ENCODE data around the gene HIPK2.

HIPK2 gene

DNA sequence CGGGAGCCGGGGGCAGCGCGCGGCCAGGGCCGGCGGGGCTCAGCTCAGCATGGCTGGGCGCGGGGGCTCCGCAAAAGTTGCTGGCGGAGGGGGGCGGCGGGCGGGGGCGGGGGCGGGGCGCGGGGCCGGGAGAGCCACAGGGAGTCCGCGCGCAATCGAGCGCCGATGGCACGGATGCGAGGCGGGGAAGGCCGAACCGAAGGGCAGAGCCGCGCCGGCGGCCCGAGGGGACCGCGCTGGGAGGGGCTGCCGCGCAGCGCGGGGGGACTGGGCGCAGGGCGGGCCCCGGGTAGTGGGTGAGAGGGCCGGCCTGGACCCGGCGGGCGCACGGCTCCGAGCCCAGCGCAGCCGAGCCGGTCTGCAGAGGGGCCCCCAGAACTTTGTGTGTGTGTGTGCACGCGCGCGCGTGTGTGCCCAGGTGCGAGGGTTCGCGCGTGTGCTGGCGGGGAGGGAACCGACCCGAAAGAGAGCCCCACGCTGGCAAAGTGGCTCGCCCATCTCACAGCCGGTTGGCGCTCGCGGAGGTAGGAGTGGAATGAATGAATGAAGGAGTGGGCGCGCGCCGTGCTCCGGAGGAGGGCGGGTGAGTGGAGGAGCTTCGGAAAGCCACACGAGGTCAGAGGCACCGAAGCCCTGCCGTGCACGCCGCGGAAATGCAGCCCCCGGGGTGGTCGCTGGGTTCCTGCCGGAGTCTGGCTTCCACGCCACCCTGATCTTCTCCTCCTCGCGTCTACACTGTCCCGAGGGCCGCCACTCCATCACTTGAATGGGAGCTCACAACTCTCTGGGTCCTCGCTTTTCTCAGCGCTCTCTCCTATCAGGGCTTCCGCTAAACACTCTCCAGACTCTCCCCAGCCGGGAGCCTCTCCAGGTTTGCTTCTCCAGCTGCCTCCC lies at the start of gene HIPK2:
Gene HIPK2 (minus strand): TSS at position 51 of the 894 bp plus-strand sequence. CDS start 375 bp downstream, outside the sequence.
- DNase-seq = no peak

- DNase-seq = no peak
Measured at GRCh38 chr7:139827042-139827441, 49.2 kb upstream of the HIPK2 start.

DNA sequence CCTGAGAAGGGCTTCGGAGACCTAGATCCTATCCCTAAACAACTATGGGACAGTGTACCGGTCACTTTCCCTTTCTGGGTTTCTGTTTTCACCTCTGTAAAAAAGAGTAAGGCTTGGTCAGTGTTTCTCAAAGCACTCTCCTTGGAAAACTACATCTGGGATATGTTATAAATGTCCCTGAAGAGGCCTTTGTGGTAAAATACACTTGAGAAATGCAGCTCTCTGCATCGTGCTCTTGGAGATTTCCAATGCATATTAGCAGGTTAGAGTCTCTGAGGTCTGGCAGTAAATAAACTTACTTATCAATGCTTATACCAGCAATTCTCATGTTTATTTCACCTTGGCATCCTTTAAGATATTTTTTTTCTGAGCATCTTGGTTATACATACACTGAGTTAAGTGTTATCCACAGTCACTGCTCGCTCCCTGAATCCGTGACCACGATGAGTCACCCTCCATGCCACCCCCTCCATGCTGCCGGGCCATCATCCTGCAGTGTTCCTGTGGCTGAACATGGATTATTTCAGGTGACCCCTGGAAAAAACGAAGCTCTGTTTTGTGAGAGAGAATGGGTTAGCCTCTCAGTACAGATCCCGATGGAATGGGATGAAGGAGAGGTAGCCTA lies 48.0 kb upstream of the HIPK2 start:
- no peak for DNase-seq

- no peak for DNase-seq
Measured at GRCh38 chr7:139823959-139824521, 46.2 kb upstream of the HIPK2 start.

DNA sequence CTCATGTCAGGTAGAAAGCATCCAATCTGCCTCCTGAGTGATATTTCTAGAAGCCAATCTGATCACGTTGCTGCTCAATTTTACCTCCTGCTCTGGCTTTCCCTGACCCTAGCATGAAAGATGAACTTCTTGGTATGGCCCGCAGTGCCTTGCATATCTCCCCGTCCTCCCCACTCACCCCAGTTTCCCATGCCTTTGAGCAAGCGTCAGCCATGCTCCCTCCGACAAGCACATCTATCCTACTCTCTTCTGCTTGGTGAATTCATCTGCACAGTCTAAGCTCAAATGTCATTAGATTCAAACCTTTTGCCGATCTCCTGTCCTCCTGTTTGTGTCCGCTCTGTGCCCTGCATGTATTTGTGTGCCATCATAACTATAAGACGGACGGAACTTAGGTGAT lies 45.1 kb upstream of the HIPK2 start:
- no peak for DNase-seq

- DNase-seq = no peak
Measured at GRCh38 chr7:139821349-139822105, 43.7 kb upstream of the HIPK2 start.

DNA sequence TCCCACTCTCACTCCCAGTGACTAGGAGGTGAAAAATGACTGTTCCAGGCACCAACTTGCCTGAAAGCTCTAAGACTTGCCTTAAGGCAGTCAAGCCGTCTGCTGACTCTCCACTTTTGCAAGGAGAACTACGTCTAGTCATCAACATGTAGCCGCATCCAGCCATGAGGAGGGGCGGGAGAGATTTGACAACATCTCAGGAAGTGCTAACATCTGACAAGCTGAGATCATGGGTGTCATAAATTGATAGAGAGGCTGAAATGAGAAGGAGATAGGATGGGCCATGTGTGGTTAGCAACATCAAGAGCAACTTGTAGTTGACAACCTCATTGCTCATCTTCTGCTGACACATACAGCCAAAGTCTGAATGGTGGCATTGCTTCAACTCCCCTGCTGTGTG lies 42.3 kb upstream of the HIPK2 start:
- no peak for DNase-seq

GRCh38 chr7:139817249-139817648 lies 39.5 kb upstream of the HIPK2 start:
- no peak for DNase-seq

DNA sequence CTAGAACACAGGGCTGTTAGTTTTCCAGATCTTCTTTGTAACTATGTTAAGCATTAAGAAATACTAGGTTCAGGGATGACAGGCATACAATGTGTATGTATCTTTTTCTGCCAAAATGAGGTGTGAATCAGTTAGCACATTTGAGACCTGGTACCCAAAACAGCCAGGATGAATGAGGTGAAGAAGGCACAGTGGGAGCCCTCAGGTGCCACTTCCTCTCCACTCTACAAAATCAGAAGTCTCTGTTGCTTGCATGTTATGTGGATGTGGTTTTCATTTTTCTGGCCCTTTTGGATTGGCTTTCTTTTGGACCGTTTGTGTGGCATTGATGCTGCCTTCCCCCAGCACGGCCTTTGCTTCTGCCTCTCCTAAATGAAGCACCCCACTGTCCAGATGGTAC lies 35.9 kb upstream of the HIPK2 start:
- no peak for DNase-seq

DNA sequence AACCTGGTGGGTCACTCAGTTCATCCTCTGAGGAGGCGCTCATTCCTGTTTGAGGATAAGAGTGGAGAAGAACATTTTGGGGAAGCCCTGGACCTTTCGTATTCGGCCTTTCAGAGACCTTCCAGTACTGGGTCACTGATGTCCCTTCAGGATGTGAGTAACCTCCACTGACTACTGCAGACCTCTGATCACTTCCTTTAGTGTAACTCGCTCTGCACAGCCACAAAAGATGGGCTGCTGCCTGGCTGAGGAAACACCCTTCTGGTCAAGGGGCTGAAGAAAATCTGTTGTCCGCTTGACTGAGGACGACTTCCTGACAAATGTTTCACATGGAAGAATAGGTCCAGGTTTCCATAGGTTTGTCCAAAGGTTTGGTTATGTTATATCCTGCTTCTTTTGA lies 35.4 kb upstream of the HIPK2 start:
- DNase-seq = no peak

DNA sequence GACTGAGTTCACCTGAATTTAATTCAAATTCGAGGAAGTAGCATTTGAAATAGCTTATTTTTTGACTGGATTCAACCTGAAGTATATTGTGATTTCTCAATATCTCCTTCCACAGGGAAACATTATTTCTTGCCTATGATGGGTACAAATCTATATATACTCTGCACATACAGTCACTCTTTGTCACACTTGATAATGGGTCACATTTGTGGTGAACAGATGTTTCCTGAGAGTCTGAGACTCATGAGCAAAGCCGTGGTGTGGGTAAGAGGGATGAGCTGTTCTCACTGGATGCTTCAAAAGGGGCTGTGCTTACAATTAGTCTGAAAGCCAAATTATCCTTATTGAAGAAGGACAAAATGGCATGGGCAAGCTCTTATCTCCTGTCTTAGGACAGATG lies 33.3 kb upstream of the HIPK2 start:
- no peak for DNase-seq

- DNase-seq = no peak
Measured at GRCh38 chr7:139808846-139809442, 31.1 kb upstream of the HIPK2 start.

- DNase-seq = peak; percentile 57
Measured at GRCh38 chr7:139808427-139808826, 30.6 kb upstream of the HIPK2 start.

DNA sequence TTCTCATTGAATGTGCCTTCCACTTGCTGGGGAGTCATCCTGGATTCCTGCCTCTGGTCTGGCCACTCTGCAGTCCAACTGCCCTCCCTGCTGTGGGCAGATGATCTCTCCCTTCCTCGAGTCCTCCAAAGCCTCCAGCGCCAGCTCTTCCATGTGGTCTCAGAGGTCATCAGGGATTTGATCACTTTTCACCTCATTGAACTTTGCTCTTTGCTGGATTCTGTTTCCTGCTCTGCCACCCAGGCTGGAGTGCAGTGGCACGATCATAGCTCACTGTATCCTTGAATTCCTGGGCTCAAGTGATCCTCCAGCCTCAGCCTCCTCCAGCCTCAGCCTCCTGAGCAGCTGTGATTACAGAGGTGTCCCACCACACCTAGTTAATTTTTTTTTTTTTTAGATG lies 29.2 kb upstream of the HIPK2 start:
- DNase-seq = no peak

DNA sequence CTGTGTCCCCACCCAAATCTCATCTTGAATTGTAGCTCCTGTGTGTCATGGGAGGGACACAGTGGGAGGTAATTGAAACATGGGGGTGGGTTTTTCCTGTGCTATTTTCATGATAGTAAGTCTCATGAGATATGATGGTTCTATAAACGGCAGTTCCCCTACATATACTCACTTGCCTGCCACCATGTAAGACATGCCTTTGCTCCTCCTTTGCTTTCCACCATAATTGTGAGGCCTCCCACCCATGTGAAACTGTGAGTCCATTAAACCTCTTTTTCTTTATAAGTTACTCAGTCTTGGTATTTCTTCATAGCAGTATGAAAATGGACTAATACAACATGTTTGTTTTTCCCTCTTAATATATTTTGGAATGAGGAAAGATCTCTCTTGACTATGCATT lies 26.8 kb upstream of the HIPK2 start:
- DNase-seq = no peak

GRCh38 chr7:139799586-139799985 lies 21.8 kb upstream of the HIPK2 start:
- DNase-seq = no peak

- no peak for DNase-seq
Measured at GRCh38 chr7:139798892-139799291, 21.1 kb upstream of the HIPK2 start.

- no peak for DNase-seq
Measured at GRCh38 chr7:139798221-139798620, 20.4 kb upstream of the HIPK2 start.

DNA sequence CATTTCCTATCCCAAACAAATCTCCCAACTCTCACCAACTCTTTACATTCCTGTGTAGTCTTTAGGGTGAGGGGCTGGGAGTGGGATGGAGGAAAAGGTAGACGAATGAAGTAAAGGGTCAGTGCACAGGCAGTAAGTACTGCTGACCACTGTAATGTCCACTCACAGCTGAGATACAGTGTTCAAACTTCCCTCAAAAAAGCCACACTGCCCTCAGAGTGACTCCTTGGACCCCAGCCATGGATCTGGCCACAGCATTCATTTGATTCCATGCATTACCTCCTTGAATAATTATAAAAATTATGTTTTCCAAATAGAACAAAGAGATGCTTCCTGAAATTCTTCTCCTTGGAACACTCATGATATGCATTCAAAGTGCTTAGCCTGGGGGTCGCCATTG lies 19.8 kb upstream of the HIPK2 start:
- no peak for DNase-seq

- no peak for DNase-seq
Measured at GRCh38 chr7:139791316-139791715, 13.5 kb upstream of the HIPK2 start.

- no peak for DNase-seq
Measured at GRCh38 chr7:139784648-139785047, 6.8 kb upstream of the HIPK2 start.

DNA sequence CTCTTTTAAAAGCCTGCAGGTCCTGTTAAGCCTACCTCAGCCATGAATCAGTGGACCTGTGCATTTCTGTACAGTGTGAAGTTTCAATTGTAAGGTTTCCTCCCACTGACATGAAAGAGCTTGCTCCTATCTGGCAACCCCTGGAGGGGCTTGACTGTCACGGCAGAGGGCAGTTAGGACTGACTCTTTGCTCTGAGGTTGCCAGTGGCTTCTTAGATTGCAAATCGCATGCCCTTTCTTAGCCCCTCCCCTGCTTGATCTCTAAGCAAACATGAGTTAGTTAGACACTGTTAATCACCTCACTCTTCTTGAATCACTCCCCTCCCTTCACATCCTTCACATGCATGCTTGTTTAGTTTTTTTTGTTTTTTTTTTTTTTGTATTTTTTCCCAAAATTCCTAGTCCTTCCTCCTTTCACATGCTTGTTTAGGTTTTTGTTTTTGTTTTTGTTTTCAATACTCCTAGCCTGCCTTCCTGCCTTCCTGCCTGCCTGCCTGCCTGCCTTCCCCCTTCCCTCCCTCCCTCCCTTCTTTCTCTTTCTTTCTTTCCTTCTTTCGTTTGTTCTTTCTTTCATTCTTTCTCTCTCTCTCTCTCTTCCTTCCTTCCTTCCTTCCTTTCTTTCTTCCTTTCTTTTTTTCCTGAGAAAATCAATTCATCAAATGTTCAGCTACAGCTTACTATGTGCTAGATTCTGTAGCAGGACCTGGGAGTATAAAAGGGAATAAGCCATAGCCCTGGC lies 6.0 kb upstream of the HIPK2 start:
- no peak for DNase-seq

Measured in NCI-H2029 treated with DMSO at 0.1 percent for 48 hours (cell line).